CD4-positive, alpha-beta T cell treated with Interleukin-21 for 1 hour (primary cell): ENCODE data around the gene IL22RA2.
A peak's percentile ranks its signal among the peaks of the same experiment; 100 is the strongest.
"Not testable (repeated sequence)": the region's sequence is repeated elsewhere in the genome, so short reads cannot be mapped to it uniquely, and the experiment has no call there.

Experiments
- DNase-seq: peaks from one replicate; pipeline ENCODE4 v3.0.0-alpha.2; 2020

IL22RA2 gene

GRCh38 chr6:137119196-137120104 lies 54.0 kb downstream of the IL22RA2 start:
- no peak for DNase-seq

DNA sequence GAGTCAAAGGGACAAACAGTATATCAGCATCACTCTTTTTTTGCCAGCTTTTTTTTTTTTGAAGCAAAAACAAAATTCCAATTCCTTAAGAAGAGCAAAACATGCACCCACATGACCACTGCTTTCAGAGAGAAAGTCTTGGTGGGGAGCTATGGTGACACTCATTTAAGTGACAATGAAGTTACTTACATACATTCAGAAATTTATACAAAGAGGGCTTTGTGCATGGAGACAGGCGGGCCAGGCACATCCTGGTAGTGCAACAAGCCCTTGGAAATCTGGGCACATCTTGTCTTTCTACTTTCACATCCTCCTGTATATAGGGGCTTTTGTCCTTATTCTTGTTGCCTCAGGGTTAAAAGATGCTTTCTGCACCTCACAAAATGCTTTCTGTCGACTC lies 55.9 kb downstream of the IL22RA2 start:
- DNase-seq: no peak

DNA sequence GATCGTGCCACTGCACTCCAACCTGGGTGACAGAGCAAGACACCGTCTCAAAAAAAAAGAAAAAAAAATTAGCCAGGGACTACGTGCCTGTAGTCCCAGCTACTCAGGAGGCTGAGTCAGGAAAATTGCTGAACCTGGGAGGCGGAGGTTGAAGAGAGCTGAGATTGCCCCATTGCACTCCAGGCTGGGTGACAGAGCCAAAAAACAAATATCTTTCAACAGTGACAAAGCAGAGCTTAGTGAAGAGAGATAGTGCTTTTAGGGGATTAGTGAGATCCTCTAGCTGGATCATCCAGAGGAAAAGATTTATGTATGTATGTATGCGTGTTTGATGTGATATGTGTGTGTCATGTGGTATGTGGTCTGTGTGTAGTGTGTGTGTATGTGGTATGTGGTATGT lies 56.6 kb downstream of the IL22RA2 start:
- DNase-seq: no peak

DNA sequence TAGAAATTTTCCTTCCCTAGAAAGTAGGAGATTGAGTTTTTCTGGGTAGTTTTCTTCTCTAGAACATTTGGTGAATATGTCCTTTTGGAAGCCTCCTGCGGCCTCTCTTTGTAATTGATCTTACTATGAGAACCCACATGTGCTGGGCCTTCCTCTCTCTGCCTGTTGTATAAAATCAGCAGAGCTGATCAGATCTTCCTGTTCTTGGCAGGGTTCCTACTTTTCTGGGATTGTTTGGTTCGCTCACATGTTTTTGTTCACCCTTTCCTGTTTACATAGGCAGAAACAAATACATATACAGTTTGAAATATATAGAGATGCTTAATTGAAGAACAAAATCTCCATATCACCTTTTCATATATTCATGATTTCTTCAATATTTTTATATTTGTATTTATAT lies 57.8 kb downstream of the IL22RA2 start:
- DNase-seq: no peak

GRCh38 chr6:137112067-137112355 lies 61.4 kb downstream of the IL22RA2 start:
- no peak for DNase-seq

DNA sequence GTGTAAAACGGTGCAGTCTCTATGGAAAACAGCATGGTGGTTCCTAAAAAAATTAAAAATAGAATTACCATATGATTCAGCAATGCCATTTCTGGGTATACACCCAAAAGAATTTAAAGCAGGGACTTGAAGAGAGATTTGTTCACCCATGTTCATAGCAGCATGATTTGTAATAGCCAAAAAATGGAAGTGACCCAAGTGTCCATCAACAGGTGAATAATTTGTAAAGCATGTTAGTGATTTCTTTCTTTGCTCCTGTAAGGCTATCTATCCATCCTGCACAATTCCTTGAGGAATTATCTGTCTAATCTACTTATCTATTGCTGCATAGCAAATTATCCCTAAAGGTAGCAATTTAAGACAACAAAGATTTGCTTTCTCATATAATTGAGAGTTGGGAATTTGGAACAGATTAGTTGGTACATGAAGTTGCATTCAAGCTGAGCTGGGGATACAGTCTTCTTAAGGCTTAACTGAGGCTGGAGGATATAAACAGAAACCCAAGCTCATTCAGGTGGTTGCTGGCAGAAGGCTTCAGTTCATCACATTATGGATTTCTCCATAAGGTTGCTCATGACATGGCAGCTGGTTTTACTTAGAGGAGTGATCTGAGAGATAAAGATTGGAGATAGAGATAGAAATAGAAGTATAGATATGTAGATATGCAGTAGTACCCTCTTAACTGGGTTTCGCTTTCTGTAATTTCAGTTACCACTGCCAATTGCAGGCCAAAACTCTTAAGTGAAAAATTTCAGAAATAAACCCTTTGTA lies 62.0 kb downstream of the IL22RA2 start:
- DNase-seq: no peak

GRCh38 chr6:137107767-137108105 lies 65.7 kb downstream of the IL22RA2 start:
- no peak for DNase-seq

DNA sequence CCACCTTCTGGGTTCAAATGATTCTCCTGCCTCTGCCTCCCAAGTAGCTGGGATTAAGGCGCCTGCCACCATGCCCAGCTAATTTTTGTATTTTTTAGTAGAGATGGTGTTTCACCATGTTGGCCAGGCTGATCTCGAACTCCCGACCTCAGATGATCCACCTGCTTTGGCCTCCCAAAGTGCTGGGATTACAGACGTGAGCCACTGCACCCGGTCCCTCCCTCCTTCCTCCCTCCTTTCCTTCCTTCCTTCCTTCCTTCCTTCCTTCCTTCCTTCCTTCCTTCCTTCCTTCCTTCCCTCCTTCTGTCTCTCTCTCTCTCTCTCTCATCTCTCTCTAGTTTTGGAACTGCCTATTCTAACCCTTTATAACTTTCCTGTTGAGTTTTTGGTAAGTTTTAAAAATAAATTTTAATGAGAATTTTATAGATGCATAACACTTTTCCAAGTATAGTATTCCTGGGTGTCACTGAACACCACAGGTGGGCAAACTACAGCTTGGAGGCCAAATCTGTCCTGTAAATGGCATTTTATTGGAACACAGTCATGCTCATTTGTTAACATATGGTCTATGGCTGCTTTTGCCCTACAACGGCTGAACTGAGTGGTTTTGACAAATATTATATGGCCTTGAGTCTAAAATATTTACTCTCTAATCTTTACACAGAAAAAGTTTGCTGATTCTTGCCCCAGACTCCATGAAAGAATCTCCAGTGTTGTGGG lies 66.2 kb downstream of the IL22RA2 start:
- DNase-seq: not testable (repeated sequence)

DNA sequence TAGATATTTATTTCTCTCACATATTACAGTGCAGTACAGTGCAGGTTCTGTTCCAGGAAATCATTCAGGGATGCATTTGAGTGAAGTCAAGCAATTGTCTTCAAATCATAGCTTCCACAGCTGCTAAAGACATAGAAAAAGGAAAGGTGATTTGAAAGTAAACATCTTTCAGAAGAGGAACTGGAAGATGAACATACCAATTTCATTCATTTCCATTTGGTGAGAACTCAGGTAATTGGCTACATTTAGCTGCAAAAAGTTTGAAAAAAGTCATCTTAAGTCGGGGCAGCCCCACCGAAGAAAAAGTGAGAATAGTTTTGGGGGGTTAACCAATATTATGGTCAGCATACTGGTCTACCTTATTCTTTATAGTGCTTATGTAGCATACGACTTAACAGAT lies 67.3 kb downstream of the IL22RA2 start:
- DNase-seq: no peak

DNA sequence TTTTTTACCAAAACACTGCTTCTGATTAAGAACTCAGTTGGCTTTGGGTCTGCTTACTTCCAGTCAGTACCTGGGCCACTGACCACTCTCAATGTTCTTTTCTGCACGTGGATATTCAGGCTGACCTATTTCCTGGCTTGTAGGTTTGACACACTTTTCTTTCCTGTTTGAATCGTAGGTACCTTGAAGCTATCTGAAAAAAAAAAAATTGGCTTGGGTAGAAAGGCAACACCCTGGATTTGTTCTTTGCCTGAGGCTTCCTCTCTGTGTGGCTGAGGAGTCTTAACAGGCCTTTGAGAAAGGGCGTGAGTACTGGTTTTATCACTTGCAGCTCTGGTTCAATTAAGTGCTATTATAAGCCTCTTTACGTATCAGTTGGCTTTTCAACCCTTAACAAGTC lies 68.1 kb downstream of the IL22RA2 start:
- peak; percentile 17 for DNase-seq

DNA sequence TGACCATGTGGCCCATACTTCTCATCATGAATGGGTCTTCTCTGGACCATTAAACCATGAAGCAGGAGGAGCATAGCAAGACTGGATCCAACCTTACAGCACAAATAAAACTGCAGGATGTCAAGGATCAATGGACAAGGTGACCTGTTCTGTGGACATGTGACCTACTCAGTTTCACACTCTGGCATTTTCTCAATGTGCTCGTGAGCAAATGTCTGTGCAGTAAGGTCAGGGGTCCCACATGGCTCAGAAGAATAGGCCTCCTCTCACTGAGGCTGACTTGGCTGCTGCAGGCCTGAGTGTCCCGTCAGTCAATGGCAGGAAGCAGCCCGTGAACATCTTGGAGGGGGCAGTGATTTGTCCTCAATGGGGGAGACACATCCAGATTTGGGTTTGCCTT lies 68.5 kb downstream of the IL22RA2 start:
- no peak for DNase-seq

DNA sequence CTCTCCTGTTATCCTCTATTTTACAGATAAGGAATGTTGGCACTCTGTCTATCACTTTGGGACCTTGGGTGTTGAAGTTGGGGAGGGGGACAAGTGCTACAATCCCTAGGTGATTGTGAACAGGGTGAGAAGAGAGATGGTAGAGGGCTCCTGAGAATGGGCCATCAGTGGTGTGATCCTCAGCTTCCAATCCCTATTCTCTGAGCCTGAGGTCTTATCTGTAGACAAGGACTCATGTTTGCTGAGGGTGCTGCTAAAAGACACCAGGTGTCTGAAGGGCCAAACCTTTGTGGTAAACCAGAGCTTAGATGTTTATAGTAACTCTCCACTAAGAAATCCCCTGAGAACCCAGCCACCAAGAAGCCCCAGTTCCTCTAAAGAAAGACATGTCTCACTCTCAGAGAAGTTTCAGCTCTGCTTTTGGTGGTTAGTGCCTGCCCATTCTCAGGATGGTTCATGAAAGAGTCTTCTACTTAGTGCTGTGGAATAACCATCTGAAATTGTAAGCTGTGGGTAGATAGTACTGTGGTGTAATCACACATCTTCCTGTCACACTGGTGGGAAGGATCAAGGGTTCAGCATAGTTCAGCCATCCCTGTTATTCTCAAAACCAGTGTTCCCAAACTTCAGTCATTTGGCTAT lies 70.5 kb downstream of the IL22RA2 start:
- DNase-seq: peak; percentile 14

DNA sequence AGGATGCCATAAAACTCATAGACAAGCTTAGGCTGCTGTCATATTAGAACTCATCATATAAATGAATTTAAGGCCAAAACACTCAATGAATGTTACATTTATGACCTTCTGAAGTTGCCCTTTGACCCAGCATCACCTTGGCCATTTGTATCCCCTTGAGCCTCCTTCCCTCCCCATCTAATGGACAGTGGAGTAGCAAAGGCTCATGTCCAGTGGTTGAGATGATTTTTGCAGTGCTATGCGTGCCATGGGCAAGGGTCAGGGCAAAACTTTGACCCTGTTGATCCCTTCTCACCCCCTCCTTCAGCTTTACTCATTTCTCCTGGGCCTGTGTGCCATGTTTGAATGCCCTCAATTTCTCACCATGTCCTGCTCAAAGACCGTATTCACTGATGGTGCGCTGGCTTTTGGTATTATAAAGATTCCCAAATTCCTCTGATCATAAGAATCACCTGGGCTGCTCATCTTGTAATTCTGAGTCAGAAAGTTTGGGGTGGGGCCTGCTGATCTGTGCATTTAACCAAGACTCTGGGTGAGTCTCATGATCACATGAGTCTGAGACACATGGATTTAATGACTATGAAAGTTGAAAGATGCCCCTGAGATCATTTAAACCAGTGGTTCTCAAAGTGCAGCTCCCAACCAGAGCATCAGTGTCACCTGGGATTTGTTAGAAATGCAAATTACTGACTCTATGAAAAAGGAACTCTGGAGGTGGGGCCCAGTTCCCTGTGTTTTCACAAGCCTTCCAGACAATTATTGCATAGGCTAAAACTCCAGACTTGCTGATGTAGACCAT lies 71.2 kb downstream of the IL22RA2 start:
- no peak for DNase-seq

DNA sequence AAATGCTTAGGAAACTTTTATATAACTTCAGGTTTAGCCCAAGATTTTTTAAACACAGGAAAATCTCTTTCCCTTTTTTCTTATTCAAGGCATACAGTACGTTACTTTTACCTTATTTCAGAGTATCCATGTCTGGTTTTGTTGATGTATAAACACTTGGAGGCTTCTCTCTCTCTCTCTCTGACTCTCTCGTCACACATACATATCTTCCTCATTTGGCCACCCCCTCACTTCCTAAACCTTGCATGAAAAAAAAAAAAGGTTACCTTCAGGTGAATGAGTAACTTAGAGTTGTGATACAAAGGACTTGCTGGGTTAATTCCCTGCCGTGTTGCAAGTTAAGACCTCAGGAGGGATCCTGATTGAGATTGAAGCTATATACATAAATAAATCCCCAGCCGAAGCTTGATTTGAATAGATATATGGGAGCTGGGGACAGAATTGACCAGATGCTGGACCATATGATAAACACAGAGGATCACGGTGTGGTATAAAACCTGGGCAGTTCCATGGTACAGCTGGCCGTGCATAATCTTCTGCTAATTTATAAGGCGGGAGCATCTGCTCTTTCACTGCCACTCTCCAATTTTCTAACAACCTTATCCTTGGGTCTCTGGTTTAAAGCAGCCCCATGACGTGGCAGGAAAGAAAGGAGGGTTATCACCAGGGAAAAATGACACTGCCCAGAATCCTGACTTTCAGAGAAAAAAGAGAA lies 73.6 kb downstream of the IL22RA2 start:
- DNase-seq: no peak

GRCh38 chr6:137097526-137097925 lies 75.9 kb downstream of the IL22RA2 start:
- no peak for DNase-seq

DNA sequence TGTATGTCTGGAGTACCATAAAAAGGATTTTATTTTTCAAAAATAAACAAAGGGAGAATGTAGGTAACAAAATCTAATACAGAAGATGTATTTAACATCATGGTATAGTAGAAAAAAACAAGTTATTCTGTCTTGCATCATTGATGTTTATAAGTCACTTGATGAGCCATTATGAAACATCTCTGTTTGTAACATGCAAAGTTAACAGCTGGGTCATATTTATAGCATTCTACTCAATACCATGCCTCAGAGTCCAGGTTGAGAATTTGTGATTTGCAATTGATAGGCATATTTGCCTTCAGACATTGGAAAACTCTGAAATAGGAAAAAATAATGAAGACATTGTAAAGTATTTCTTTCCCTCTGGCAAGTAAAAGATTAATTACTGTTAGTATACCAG lies 76.4 kb downstream of the IL22RA2 start:
- no peak for DNase-seq

GRCh38 chr6:137095651-137096238 lies 77.7 kb downstream of the IL22RA2 start:
- peak; percentile 22 for DNase-seq

DNA sequence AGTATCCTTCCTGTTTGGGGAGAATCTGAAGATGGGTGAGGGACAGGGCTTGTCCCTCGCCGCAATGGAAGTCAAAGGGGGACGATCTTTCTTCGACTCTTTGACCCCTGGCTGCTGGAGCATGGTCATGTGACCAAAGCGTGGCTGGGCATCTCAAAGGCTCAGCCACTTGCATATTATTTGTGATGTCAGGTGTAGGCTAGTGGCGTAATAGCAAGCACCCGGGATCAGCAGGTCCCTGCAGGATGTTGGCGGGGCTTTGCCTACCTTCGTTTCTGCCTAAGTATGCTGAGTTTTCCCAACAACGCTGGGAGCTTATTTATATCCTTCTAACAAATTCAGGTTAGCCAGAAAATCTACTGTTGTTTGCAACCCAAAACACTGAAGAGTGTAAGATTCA lies 78.4 kb downstream of the IL22RA2 start:
- no peak for DNase-seq

GRCh38 chr6:137094411-137095008 lies 78.9 kb downstream of the IL22RA2 start:
- peak; percentile 69 for DNase-seq
